NCI-H2171 treated with DMSO at 0.1 percent for 48 hours (cell line): ENCODE measurements around the gene GPRC6A.
"Not testable (repeated sequence)": the region's sequence is repeated elsewhere in the genome, so short reads cannot be mapped to it uniquely, and the experiment has no call there.

ENCODE experiments used
- DNase-seq: peaks from one replicate; lab custom pipeline; 2025; lab: John Stamatoyannopoulos, UW

GPRC6A gene, protein sequence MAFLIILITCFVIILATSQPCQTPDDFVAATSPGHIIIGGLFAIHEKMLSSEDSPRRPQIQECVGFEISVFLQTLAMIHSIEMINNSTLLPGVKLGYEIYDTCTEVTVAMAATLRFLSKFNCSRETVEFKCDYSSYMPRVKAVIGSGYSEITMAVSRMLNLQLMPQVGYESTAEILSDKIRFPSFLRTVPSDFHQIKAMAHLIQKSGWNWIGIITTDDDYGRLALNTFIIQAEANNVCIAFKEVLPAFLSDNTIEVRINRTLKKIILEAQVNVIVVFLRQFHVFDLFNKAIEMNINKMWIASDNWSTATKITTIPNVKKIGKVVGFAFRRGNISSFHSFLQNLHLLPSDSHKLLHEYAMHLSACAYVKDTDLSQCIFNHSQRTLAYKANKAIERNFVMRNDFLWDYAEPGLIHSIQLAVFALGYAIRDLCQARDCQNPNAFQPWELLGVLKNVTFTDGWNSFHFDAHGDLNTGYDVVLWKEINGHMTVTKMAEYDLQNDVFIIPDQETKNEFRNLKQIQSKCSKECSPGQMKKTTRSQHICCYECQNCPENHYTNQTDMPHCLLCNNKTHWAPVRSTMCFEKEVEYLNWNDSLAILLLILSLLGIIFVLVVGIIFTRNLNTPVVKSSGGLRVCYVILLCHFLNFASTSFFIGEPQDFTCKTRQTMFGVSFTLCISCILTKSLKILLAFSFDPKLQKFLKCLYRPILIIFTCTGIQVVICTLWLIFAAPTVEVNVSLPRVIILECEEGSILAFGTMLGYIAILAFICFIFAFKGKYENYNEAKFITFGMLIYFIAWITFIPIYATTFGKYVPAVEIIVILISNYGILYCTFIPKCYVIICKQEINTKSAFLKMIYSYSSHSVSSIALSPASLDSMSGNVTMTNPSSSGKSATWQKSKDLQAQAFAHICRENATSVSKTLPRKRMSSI

DNA sequence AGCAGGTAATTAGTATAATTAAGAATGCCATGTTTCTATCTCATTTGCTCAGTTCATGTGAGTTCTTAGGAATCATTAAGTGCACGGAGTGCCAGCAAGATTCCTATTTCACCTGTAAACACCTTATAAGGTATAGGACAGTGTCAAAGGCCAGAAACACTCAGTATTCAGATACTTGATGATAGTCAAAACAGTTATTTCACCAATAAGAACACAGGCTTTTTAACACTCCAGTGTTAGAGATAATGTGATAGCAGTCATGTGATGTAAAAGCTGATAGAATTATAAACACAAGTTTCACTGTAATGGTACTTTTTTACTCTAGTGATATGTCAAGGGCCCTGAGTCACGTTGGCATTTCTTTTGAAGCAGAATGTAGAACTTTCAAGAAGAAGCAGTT lies at the start of gene GPRC6A:
Gene GPRC6A, minus strand, starts transcription at position 101 of the 400 bp plus-strand sequence. Its CDS starts 70 bp downstream, at position 31.
- DNase-seq: no peak

DNA sequence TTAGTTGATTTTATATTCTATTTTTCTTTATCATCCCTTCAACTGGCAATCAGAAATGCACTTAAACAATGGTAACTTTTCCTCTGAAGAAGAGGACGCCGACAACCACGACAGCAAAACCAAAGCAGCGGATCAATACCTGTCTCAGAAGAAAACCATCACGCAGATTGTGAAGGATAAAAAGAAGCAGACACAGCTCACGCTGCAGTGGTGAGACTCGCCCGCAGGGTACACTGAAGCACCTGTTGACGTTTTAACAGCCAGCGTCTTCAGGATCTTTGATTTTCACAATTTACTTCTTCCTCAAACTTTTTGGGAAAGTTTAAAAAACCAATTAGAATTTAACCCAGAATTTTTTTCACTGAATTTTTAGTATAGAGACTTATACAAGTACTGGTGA lies 48.9 kb upstream of the GPRC6A start:
- DNase-seq: peak; percentile 17

DNA sequence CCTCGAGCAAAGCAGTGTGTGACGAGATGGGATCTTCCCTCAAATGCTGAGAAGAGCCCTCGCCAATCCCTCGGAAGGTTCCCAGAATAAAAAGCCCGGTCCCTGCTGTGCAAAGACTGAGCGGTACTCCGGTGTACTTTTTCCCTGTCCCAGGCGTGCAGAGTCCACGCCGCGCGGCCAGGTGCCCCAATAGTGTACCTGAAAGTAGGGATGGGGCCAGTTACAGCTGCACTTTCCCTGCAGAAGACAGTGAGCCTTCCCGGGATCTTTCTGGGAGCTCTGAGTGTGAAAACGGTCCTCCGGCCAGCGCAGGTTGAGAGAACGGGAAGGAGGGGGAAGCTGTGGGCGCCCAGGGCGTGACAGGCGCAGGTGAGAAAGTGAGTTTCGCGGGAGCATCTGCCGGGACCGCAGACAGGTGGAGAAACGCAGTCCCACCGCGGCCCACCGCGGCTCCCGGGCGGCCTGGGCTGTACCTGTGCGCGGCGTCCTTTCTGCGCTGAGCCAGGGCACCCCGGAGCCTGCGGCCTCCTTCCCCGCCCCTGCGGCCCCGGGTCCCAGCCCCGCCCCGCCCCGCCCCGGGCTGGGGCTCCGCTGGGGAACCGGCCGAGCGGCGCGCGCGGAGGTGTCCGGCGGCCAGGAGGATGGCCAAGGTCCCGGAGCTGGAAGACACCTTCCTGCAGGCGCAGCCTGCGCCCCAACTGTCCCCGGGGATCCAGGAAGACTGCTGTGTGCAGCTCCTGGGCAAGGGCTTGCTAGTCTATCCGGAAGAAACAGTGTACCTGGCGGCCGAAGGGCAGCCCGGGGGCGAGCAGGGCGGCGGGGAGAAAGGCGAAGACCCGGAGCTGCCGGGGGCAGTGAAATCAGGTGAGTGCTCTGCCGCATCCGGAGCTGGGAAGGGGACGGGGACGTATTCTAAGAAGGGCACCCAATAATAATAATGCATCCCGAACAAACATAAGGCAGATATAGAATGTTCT lies 48.0 kb upstream of the GPRC6A start, which contains the start of gene RFX6:
Gene RFX6, plus strand, starts transcription at position 608 of the 977 bp plus-strand sequence. Its CDS starts 34 bp downstream, at position 642.
- no peak for DNase-seq

DNA sequence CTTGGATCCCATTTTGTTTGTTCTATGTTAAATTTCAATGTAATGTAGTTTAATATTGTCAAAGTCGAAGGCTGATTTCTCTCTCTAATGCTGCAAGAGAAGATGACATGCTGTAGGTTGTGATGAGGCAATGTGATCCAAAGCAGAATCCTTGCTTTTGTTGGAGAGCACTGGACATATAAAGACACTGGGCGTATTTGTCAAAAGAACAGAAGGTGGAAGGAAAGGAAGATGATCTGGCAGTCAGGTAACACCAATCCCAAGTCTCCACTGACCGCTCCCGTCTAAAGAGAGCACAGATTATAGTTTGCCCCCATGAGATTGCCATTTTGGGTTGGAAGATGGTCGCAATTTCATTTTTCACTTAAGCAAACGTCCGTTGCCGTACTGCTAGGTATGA lies 47.2 kb upstream of the GPRC6A start:
- no peak for DNase-seq

DNA sequence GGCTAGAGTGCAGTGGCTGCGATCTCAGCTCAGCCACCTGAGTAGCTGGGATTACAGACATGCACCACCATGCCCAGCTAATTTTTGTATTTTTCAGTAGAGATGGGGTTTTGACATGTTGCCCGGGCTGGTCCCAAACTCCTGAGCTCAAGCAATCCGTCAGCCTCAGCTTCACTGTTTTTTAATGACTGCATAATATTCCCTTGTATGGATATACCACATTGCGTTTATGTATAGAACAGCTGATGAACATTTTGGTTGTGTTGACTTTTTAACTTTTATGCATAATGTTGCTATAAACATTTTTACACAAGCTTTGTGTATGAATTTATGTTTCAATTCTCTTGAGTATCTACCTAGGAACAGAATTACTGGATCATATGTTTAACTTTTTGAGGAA lies 43.9 kb upstream of the GPRC6A start:
- DNase-seq: no peak

DNA sequence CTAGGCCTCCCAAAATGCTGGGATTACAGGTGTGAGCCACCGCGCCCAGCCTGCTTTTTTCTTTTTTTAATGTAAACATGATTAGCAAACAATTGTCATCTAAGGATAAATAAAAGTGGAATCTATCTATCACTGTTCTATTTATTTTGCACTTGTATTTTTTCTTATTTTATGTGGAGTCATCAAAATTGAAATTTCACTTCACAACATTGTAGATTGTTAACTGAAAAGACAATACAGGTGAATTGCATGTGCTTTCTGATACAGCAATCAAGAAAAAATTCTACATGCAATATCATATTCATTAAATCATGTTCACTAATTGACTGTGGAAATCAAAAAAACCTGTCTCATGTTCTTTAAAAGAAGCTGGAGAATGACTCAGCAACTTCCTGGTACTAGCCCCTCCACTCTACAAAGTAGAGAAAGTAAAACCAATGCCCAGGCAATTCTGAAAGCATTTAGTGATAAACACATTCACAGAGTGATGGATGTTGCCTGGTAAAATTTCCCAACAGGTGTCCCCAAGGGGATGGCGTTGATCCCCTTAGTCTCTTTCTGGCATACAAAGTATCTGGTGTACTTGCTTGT lies 37.5 kb upstream of the GPRC6A start:
- no peak for DNase-seq

DNA sequence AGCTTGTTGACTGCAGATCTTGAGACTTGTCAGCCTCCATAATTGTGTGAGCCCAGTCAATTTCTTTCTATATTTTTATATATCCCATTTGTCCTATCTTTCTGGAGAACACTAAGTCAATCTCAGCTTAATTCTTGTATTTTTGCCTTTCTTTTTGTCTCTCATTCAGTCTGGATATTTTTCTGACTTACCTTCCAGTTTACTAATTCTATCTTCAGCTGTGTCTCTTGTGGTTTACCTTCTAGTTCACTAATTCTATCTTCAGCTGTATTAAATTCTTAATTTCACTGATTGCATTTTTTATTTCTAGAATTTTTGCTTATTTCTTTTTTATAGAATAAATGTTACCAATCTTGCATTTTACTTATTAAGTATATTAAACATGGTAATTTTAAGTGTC lies 30.4 kb upstream of the GPRC6A start:
- no peak for DNase-seq

DNA sequence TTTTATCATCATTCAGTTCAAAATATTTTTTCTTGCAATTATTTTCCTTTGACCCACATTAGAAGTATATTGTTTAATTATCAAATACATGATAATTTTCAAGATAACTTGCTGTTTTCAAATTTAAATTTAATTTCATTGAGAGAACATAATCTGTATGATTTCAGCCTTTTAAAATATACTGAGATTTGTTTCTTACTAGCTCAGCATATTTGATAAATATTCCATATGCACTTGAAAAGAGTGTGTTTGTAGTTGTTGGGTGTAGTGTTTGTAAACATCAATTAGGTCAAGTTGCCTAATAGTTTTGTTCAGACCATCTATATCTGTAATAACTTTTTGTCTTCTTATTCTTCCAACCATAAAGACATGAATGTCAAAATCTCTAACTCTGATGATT lies 29.2 kb upstream of the GPRC6A start:
- DNase-seq: no peak

DNA sequence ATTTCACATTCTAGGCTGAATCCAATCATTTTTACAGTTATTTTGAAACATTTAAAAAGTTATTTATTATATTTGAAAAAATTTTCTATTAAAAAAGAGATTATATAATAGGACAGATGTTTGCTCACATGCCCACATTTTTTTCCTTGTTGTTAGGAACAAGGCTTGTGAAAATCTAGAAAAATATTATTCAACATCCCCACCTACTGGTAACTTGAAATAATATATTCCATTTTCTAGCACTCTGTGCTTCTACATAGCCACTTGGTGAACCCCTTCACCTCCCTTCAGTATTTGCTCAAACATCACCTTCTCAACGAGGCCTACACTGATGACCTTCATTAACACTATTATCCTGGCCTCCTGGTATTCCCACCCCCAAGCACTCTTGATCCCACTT lies 18.3 kb upstream of the GPRC6A start:
- peak; percentile 80 for DNase-seq

DNA sequence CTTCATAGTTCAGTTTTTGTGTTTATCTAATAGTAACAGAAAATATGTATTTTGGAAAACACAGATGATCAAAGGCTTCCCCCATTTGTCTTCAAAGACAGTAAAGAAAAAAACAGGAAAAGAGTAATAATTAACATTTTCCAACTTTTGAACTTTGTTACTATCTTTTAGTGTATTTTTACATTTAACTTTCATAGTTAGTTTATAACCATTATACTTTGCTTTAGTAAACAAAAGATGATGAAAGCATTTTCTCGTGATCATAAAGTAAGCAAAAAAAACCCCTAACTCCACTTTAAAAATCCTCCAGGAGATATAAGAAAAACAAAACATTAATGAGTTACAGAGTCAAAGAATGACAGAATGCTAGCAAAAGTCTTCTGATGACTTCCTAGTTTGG lies 13.6 kb upstream of the GPRC6A start:
- DNase-seq: no peak

DNA sequence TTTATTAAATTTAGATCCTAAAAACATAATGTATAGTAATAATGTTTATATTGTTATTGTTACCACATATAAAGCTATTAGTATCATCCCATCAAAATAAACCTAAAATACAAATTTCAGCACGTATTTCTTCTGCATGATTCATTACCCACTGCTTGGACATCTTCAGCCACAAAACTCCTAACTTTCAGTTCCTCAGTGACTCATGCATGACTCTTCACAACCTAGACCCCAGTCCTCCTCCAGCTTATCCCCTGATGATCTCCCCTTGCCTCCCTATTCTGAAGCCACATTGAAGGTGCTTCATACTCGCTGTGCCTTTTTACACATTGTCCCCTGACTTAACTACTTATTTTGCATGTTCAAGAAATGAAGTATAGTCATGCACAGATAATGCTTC lies 11.2 kb upstream of the GPRC6A start:
- DNase-seq: no peak

DNA sequence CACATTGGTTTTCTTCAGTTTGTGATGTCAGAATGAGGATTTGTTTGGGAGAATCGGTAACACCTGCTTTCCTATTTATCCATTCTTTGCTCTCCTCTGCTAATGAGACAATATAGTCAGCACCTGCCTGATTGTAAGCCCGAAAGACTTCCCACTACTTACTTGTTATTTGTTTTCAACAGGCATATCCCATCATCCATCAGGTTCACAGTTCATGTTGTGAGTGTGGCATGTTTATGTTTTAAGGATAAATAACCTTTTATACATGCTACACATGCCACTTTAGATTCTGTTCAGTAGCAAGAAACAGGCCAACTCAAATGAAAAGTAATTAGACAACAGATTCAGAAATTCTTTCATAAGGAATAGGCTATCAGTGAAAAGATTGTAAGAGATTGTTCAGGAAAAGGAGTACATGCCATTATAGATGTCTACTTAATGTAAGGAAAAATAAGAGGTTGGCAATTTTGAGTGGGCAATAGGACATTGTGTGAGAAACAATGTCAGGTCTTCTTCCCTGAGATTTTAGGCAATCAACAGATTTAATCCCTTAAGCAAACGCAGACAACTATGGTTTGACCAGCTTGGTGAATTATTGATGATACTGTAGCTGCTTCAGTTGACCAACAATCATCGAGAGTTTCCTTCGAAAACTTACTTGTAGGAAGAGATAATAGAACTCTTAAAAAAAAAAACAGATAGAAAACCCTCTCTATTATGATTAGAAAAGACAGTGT lies 7.9 kb upstream of the GPRC6A start:
- no peak for DNase-seq

DNA sequence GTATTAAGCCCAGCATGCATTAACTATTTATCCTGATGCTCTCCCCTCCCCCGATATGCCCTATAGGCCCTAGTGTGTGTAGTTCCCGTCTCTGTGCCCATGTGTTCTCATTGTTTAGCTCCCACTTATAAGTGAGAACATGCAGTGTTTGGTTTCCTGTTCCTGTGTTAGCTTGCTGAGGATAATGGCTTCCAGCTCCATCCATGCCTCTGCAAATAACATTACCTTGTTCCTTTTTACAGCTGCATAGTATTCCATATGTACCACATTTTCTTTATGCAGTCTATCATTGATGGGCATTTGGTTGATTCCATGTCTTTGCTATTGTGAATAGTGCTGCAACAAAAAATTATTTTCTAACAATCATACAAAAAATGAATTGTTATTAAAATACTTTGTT lies 5.6 kb upstream of the GPRC6A start:
- not testable (repeated sequence) for DNase-seq

DNA sequence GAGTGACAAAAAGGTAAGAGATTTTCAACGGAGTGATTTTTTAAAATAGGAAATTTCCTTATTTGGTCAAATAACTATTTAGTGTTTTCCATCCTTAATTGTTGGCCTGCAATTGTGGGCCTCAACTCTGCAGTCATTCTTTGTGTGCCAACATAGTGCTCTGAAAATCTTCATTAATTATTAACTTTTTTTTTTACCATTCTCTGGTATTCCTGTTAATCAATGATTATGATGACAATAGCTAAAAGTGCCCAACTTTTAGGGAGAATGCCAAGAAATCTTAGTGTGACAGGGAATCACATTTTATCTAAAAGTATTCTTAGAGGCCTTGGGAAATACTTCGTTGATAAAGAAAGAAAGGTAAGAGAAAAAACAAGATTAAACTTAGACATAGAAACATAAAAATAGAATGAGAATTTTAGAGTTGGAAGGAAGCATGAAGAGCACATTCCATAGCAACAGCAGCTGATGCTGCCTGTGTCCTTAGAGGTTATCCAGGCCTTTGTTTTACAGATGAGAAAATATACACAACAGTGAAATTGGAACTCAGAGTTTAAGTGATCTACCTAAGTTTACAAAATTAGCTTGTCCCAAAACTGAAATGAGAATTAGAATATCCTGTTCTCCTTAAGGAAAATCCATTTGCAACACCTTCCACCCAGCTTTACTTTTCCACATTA lies 1.2 kb downstream of the GPRC6A start:
- DNase-seq: no peak

DNA sequence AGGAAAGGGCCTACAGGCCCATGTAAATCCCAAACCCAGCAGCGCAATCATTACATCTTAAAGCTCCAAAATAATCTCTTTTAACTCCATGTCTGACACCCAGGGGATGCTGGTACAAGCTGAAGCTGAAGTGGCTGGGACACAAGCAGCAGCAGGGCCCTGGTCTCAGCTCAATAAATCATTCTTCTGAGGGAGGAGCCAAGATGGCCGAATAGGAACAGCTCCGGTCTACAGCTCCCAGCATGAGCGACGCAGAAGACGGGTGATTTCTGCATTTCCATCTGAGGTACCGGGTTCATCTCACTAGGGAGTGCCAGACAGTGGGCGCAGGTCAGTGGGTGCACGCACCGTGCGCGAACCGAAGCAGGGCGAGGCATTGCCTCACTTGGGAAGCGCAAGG lies 12.5 kb downstream of the GPRC6A start:
- DNase-seq: not testable (repeated sequence)

DNA sequence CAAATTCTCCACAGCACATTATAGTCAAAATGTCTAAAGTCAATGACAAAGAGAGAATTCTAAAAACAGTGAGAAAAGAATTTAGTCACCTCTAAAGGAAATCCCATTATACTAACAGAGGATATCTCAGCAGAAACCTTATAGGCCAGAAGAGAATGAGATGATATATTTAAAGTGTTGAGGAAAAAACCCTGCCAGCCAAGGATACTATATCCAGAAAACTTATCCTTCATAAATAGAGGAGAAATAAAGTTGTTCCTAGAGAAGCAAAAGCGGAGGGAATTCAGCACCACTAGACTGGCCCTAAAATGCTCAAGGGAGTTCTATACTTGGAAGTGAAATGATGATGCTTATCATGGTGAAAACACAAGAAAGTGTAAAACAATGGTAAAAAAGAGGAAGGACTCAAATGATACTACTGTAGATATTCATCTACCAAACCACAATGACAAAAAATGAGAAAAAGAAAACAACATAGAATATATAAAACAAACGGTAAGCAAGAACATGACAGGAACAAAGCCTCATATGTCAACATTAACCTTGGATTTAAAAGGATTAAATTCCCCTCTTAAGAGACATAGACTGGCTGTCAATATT lies 16.7 kb downstream of the GPRC6A start:
- DNase-seq: no peak

DNA sequence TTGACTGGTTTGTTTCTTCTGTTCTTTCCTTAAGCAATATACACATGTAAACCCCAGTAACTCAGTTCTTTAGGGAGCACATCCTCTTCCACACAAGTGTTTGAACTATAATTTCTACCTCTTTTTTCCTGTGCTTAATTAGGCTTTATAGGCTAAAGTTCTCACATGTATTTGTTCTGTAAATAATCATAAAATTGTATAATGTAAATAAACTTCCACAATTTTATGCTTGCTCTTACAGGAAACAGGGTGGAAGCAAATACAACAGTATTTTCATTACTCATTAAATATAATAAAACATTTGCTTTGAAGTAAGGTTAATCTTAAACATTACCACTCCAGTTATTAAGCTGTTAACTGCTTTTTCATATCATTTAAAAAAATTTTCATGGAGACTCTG lies 26.9 kb downstream of the GPRC6A start:
- no peak for DNase-seq

DNA sequence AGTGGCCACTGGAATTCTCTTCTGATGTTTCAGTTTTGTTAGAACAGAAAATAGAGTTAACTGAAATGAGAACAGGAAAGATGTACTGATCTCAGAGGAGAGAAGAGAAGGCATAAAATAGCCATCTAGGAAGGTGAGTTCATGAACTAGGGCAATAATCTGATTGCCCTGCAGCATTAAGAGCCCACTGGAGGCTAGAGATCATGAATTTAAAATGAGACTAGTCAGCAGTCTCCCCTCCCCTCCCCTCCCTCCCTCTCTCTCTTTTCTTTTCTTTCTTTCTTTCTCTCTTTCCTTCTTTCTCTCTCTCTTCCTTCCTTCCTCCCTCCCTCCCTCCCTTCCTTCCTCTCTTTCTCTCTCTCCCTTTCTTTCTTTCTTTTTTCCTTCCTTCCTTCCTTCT lies 28.9 kb downstream of the GPRC6A start:
- DNase-seq: no peak

DNA sequence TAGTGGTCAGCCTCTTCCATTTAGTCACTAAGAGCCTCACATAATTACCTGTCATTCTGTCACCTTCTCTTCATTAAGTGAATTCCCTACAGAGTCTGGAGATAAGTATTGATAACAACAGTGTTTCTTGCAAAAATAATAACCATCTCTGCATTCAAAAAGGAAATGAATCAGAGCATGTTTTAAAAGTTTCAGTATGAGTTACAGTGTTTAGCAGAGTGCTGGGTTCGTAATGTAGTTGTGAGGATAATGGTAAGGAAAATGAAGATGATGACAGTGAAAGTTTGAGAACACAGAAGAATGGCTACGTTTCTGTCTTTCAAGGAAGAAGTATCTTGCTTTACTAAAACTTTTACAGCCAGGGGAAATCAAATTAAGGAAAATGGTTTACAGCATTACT lies 31.3 kb downstream of the GPRC6A start:
- no peak for DNase-seq

DNA sequence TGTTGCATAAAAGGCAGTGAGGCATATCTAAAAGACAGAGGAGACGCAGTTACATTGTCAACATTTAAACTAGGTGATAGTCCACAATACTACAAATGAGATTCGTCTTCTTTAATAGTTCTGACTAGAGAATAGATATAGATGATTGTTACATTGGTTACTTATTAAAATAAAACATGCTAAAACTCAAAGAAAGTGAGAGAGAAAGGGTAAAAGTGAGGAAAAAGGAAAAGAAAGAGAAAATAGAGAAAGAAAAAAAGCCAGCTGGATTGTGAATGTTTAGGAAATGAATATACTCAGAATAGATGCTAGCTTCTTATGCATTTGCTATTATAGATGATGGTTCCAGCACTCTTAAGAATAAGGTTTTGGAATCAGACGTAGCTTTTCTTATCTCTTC lies 35.7 kb downstream of the GPRC6A start:
- DNase-seq: no peak
